Activated CD8-positive, alpha-beta memory T cell treated with anti-CD3 and anti-CD28 coated beads, Interleukin-2, amount 10 ng/mL, durations not matched to agents 7 days and 5 days (primary cell): ENCODE measurements around the gene PRPF8. TPM values are rescaled to one million over a fixed set of nuclear protein-coding genes. Genes with fewer than 3 reads are reported as not detected.

Experiments used
- ATAC-seq: fragments of 150-1000 bp; cut with Tn5 transposase; one replicate; pipeline ENCODE4 v1.10.0; 2021; ENCODE audit warnings: moderate library complexity
- CTCF ChIA-PET: fragments of 350-600 bp; sonication (Branson Sonifier 250); formaldehyde crosslinking; loops from one replicate; lab custom pipeline; 2021; ENCODE audit warnings: antibody characterized with exemption; lab: Charles Lee
- DNase-seq: peaks from one replicate; pipeline ENCODE4 v3.0.0-alpha.2; 2020
- H3K27ac Mint-ChIP-seq: one replicate; pipeline ENCODE4 v1.8.0; 2021; ENCODE audit warnings: mild to moderate bottlenecking, mixed read lengths
- H3K27me3 Mint-ChIP-seq: one replicate; pipeline ENCODE4 v1.8.0; 2021; ENCODE audit warnings: mixed read lengths
- H3K36me3 Mint-ChIP-seq: one replicate; pipeline ENCODE4 v1.8.0; 2021; ENCODE audit warnings: mild to moderate bottlenecking, mixed read lengths
- H3K4me1 Mint-ChIP-seq: one replicate; pipeline ENCODE4 v1.8.0; 2021; ENCODE audit warnings: mixed read lengths
- H3K4me3 Mint-ChIP-seq: one replicate; pipeline ENCODE4 v1.8.0; 2021; ENCODE audit warnings: mild to moderate bottlenecking, moderate library complexity, mixed read lengths
- H3K9me3 Mint-ChIP-seq: one replicate; pipeline ENCODE4 v1.8.0; 2022; ENCODE audit warnings: low read depth, mixed read lengths
- total RNA-seq, 2 experiments: library from RNA; stranded (reverse); gene quantifications; one replicate each; pipeline ENCODE4 v1.2.3, GENCODE V29; 2021

PRPF8 gene
- 100 to 1,000 TPM; 324 to 358 TPM for total RNA-seq

- peak; percentile 100 for ATAC-seq
- CTCF ChIA-PET = interaction anchor here (0.7 to 2.6 kb wide), 8 partner anchors 14 to 370 kb away, joined by 3 to 16 read pairs (median 3); partner anchors contain the start of genes HIC1 and RILP
- DNase-seq = peak; percentile 99
- Mint-ChIP-seq H3K9me3 (no peaks in the 10 kb centered on the region), H3K36me3 (peaks cover 42% of the 10 kb centered on the region), H3K4me1 (peaks cover 38% of the 10 kb centered on the region), H3K4me3 (peak within 1 kb of the TSS; percentile 99), H3K27me3 (no peaks in the 10 kb centered on the region), H3K27ac (peak within 1 kb of the TSS; percentile 94)
Observed at GRCh38 chr17:1684378-1685189, at the start of gene PRPF8. PRPF8 (minus strand) TSS chr17:1684867; CDS start chr17:1684571, 296 bp downstream.

- H3K9me3 Mint-ChIP-seq = no peaks in the 10 kb centered on the region
- H3K27me3 Mint-ChIP-seq = no peaks in the 10 kb centered on the region
- CTCF ChIA-PET = no interaction called here
Observed at GRCh38 chr17:1733759-1734158, 49.1 kb upstream of the PRPF8 start.

GRCh38 chr17:1732833-1733321, 48.2 kb upstream of the PRPF8 start:
- no peak for ATAC-seq
- no peak overlapping the region for H3K4me3 Mint-ChIP-seq
- peaks cover 20% of the 10 kb centered on the region for H3K4me1 Mint-ChIP-seq
- no peaks in the 10 kb centered on the region for H3K27me3 Mint-ChIP-seq
- no peak overlapping the region for H3K27ac Mint-ChIP-seq
- H3K36me3 Mint-ChIP-seq = peaks cover 6% of the 10 kb centered on the region
- no peak for DNase-seq
- CTCF ChIA-PET = no interaction called here
- H3K9me3 Mint-ChIP-seq = no peaks in the 10 kb centered on the region

More at GRCh38 chr17:1733759-1734158, 49.1 kb upstream of the PRPF8 start:
- ATAC-seq (no peak), DNase-seq (no peak)
- no peak overlapping the region for H3K4me3 Mint-ChIP-seq
- H3K27ac Mint-ChIP-seq = no peak overlapping the region
- H3K4me1 Mint-ChIP-seq = peaks cover 15% of the 10 kb centered on the region
- peaks cover 6% of the 10 kb centered on the region for H3K36me3 Mint-ChIP-seq

GRCh38 chr17:1732241-1732832, 47.7 kb upstream of the PRPF8 start:
- Mint-ChIP-seq H3K9me3 (no peaks in the 10 kb centered on the region), H3K36me3 (peaks cover 6% of the 10 kb centered on the region), H3K4me1 (peaks cover 20% of the 10 kb centered on the region), H3K4me3 (no peak overlapping the region), H3K27me3 (no peaks in the 10 kb centered on the region), H3K27ac (no peak overlapping the region)
- CTCF ChIA-PET = no interaction called here
- DNase-seq (no peak), ATAC-seq (no peak)

GRCh38 chr17:1731194-1731506, 46.5 kb upstream of the PRPF8 start:
- ATAC-seq = no peak

GRCh38 chr17:1730326-1731193, 45.9 kb upstream of the PRPF8 start:
- Mint-ChIP-seq H3K27me3 (no peaks in the 10 kb centered on the region), H3K9me3 (no peaks in the 10 kb centered on the region), H3K4me3 (no peak overlapping the region), H3K27ac (no peak overlapping the region), H3K4me1 (peaks cover 17% of the 10 kb centered on the region), H3K36me3 (peaks cover 6% of the 10 kb centered on the region)
- DNase-seq = no peak
- no peak for ATAC-seq
- CTCF ChIA-PET = no interaction called here

More at GRCh38 chr17:1731194-1731506, 46.5 kb upstream of the PRPF8 start:
- no peak overlapping the region for H3K4me3 Mint-ChIP-seq
- H3K27ac Mint-ChIP-seq = no peak overlapping the region
- CTCF ChIA-PET = no interaction called here
- DNase-seq = no peak
- no peaks in the 10 kb centered on the region for H3K27me3 Mint-ChIP-seq
- peaks cover 6% of the 10 kb centered on the region for H3K36me3 Mint-ChIP-seq
- no peaks in the 10 kb centered on the region for H3K9me3 Mint-ChIP-seq
- peaks cover 17% of the 10 kb centered on the region for H3K4me1 Mint-ChIP-seq

GRCh38 chr17:1729966-1730325, 45.3 kb upstream of the PRPF8 start:
- no peak for ATAC-seq
- CTCF ChIA-PET = no interaction called here
- Mint-ChIP-seq H3K9me3 (no peaks in the 10 kb centered on the region), H3K36me3 (peaks cover 6% of the 10 kb centered on the region), H3K27me3 (no peaks in the 10 kb centered on the region), H3K4me3 (no peak overlapping the region), H3K4me1 (peaks cover 21% of the 10 kb centered on the region), H3K27ac (no peak overlapping the region)
- DNase-seq = no peak

GRCh38 chr17:1727876-1728630, 43.4 kb upstream of the PRPF8 start:
- CTCF ChIA-PET = no interaction called here

GRCh38 chr17:1727258-1727789, 42.7 kb upstream of the PRPF8 start:
- Mint-ChIP-seq H3K27ac (no peak overlapping the region), H3K36me3 (peaks cover 3% of the 10 kb centered on the region), H3K9me3 (no peaks in the 10 kb centered on the region), H3K4me1 (peaks cover 31% of the 10 kb centered on the region), H3K27me3 (no peaks in the 10 kb centered on the region), H3K4me3 (no peak overlapping the region)
- no peak for DNase-seq
- CTCF ChIA-PET = no interaction called here
- no peak for ATAC-seq

More at GRCh38 chr17:1727876-1728630, 43.4 kb upstream of the PRPF8 start:
- ATAC-seq (no peak), DNase-seq (no peak)
- Mint-ChIP-seq H3K4me1 (peaks cover 26% of the 10 kb centered on the region), H3K36me3 (peaks cover 3% of the 10 kb centered on the region), H3K27me3 (no peaks in the 10 kb centered on the region), H3K9me3 (no peaks in the 10 kb centered on the region), H3K4me3 (no peak overlapping the region), H3K27ac (no peak overlapping the region)

- no peak overlapping the region for H3K27ac Mint-ChIP-seq
- H3K4me3 Mint-ChIP-seq = no peak overlapping the region
- CTCF ChIA-PET = no interaction called here
- H3K9me3 Mint-ChIP-seq = no peaks in the 10 kb centered on the region
- H3K36me3 Mint-ChIP-seq = peaks cover 3% of the 10 kb centered on the region
- ATAC-seq = no peak
- no peaks in the 10 kb centered on the region for H3K27me3 Mint-ChIP-seq
- DNase-seq = no peak
- peaks cover 31% of the 10 kb centered on the region for H3K4me1 Mint-ChIP-seq
Observed at GRCh38 chr17:1726626-1727257, 42.1 kb upstream of the PRPF8 start.

- CTCF ChIA-PET = interaction anchor here (1.2 to 2.1 kb wide), 2 partner anchors 9 to 38 kb away, joined by 3 to 6 read pairs; no protein-coding TSS in a partner anchor
- H3K4me1 Mint-ChIP-seq = peaks cover 32% of the 10 kb centered on the region
- peak overlapping the region; percentile 56 for H3K27ac Mint-ChIP-seq
- H3K36me3 Mint-ChIP-seq = peaks cover 3% of the 10 kb centered on the region
- DNase-seq (no peak), ATAC-seq (no peak)
- no peaks in the 10 kb centered on the region for H3K9me3 Mint-ChIP-seq
- no peaks in the 10 kb centered on the region for H3K27me3 Mint-ChIP-seq
- H3K4me3 Mint-ChIP-seq = peak overlapping the region; percentile 66
Observed at GRCh38 chr17:1725642-1726511, 41.2 kb upstream of the PRPF8 start.
